Smooth muscle cell (in vitro differentiated cells): ENCODE data around the gene BICD1. TPM values are rescaled to one million over a fixed set of nuclear protein-coding genes. Genes with fewer than 3 reads are reported as not detected.

Experiments
- DNase-seq: peaks from one replicate; lab custom pipeline; 2025; ENCODE audit not compliant: unreplicated experiment; lab: John Stamatoyannopoulos, UW
- H2AFZ ChIP-seq: fragments of 200-600 bp; sonication (generic); 2 replicates; pipeline ENCODE4 v1.6.0; 2016; ENCODE audit warnings: antibody characterized with exemption, low read depth, mild to moderate bottlenecking
- H3F3A ChIP-seq: fragments of 200-600 bp; sonication (generic); 2 replicates; pipeline ENCODE4 v1.6.0; 2017; ENCODE audit warnings: antibody characterized with exemption, low read depth
- H3K27ac ChIP-seq: fragments of 200-600 bp; sonication (generic); 2 replicates; pipeline ENCODE4 v1.5.1; 2016; ENCODE audit warnings: low read depth, mild to moderate bottlenecking
- H3K27me3 ChIP-seq: fragments of 200-600 bp; sonication (generic); 2 replicates; pipeline ENCODE4 v1.6.1; 2016; ENCODE audit warnings: low read depth, mild to moderate bottlenecking
- H3K36me3 ChIP-seq: fragments of 200-600 bp; sonication (generic); 2 replicates; pipeline ENCODE4 v1.5.1; 2016; ENCODE audit warnings: low read depth
- H3K4me1 ChIP-seq: fragments of 200-600 bp; sonication (generic); 2 replicates; pipeline ENCODE4 v1.5.1; 2016; ENCODE audit warnings: low read depth
- H3K4me2 ChIP-seq: fragments of 200-600 bp; sonication (generic); 2 replicates; pipeline ENCODE4 v1.6.0; 2016; ENCODE audit warnings: mild to moderate bottlenecking
- H3K4me3 ChIP-seq: fragments of 200-600 bp; sonication (generic); 2 replicates; pipeline ENCODE4 v1.5.1; 2016; ENCODE audit warnings: mild to moderate bottlenecking
- H3K79me2 ChIP-seq: fragments of 200-600 bp; sonication (generic); 2 replicates; pipeline ENCODE4 v1.6.0; 2016; ENCODE audit warnings: low read depth, mild to moderate bottlenecking
- H3K9ac ChIP-seq: fragments of 200-600 bp; sonication (generic); 2 replicates; pipeline ENCODE4 v1.6.0; 2016; ENCODE audit warnings: low read depth
- H3K9me3 ChIP-seq: fragments of 200-600 bp; sonication (generic); replicated peaks from 2 replicates; pipeline ENCODE4 v1.5.1; 2016; ENCODE audit warnings: low read depth
- H4K20me1 ChIP-seq: fragments of 200-600 bp; sonication (generic); 2 replicates; pipeline ENCODE4 v1.6.0; 2016; ENCODE audit warnings: low read depth
- WGBS: methylation state at CpG from one replicate; pipeline ENCODE4 v1.1.7; 2016; ENCODE audit warnings: low lambda C conversion rate; 5-methylcytosine and 5-hydroxymethylcytosine counted together
- polyA plus RNA-seq: library from polyadenylated mRNA; unstranded; fragments of >200 nt; fragmentation: Nextera tagmentation; extraction: Ambion mirVana; gene quantifications from 2 replicates; pipeline ENCODE4 v1.2.1, GENCODE V29; 2016
- total RNA-seq: library from RNA; depleted of rRNA; stranded (reverse); fragments of >200 nt; gene quantifications from 2 replicates; pipeline ENCODE4 v1.2.3, GENCODE V29; 2014
- TF ChIP-seq, protein P1 (sequence below): fragments of 200-600 bp; sonication (generic); IDR thresholded peaks from 2 replicates; pipeline ENCODE4 v1.5.1; 2017; ENCODE audit warnings: borderline replicate concordance, mild to moderate bottlenecking, antibody characterized with exemption; ENCODE audit not compliant: insufficient read depth, poor library complexity, severe bottlenecking

BICD1 gene
- total and polyA plus RNA-seq, 2 experiments from 2014 or later: 6.5 to 11.5 TPM

GRCh38 chr12:32292151-32292550 is 185.5 kb downstream of the BICD1 start:
- no peak overlapping the region for H2AFZ ChIP-seq
- no peak overlapping the region for H3K4me3 ChIP-seq
- H3K4me2 ChIP-seq: no peak overlapping the region
- H3F3A ChIP-seq: no peaks in the 10 kb centered on the region
- H3K9ac ChIP-seq: no peak overlapping the region
- WGBS: 95% methylated on average over 4 of the region's 4 CpGs
- H3K4me1 ChIP-seq: peaks cover 6% of the 10 kb centered on the region
- no peaks in the 10 kb centered on the region for H4K20me1 ChIP-seq
- TF ChIP-seq, protein P1, sequence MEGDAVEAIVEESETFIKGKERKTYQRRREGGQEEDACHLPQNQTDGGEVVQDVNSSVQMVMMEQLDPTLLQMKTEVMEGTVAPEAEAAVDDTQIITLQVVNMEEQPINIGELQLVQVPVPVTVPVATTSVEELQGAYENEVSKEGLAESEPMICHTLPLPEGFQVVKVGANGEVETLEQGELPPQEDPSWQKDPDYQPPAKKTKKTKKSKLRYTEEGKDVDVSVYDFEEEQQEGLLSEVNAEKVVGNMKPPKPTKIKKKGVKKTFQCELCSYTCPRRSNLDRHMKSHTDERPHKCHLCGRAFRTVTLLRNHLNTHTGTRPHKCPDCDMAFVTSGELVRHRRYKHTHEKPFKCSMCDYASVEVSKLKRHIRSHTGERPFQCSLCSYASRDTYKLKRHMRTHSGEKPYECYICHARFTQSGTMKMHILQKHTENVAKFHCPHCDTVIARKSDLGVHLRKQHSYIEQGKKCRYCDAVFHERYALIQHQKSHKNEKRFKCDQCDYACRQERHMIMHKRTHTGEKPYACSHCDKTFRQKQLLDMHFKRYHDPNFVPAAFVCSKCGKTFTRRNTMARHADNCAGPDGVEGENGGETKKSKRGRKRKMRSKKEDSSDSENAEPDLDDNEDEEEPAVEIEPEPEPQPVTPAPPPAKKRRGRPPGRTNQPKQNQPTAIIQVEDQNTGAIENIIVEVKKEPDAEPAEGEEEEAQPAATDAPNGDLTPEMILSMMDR: no peak
- no peaks in the 10 kb centered on the region for H3K79me2 ChIP-seq
- no peaks in the 10 kb centered on the region for H3K9me3 ChIP-seq
- H3K27ac ChIP-seq: no peak overlapping the region
- no peaks in the 10 kb centered on the region for H3K36me3 ChIP-seq
- DNase-seq: no peak
- H3K27me3 ChIP-seq: no peaks in the 10 kb centered on the region

- Histone ChIP-seq H3K79me2 (no peaks in the 10 kb centered on the region), H3K27ac (no peak overlapping the region), H3K36me3 (no peaks in the 10 kb centered on the region), H3F3A (no peaks in the 10 kb centered on the region), H3K4me1 (peaks cover 6% of the 10 kb centered on the region), H3K27me3 (no peaks in the 10 kb centered on the region), H3K9ac (no peak overlapping the region), H3K4me3 (no peak overlapping the region), H2AFZ (no peak overlapping the region), H3K4me2 (no peak overlapping the region), H4K20me1 (no peaks in the 10 kb centered on the region), H3K9me3 (no peaks in the 10 kb centered on the region)
- TF ChIP-seq, protein P1: no peak
- 93% methylated on average over 6 of the region's 6 CpGs for WGBS
- DNase-seq: no peak
Observed at GRCh38 chr12:32293808-32294419, 187.3 kb downstream of the BICD1 start.

DNA sequence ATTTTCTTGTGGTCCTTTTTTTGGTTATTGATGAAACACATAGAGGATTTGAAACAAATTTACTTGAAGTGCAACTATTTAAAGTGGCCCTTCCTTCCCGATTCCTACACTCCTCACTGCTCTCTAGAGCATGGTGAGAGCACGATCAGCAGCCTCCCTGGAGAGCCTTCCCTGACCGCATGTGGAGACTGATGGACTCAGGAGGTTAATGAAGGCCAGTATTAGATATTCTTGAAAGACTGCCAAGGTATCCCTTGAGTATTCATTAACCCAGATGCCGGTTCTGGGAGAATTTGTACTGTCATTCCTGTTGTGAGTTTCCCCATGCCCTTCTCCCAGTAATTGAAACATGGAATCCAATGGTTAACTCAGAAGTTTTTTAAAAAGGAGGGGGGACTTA is 189.9 kb downstream of the BICD1 start:
- 73% methylated on average over 4 of the region's 4 CpGs for WGBS
- no peak for DNase-seq
- Histone ChIP-seq H3F3A (no peaks in the 10 kb centered on the region), H3K4me3 (no peak overlapping the region), H3K27ac (no peak overlapping the region), H3K36me3 (no peaks in the 10 kb centered on the region), H3K4me1 (no peaks in the 10 kb centered on the region), H3K9me3 (no peaks in the 10 kb centered on the region), H3K4me2 (no peak overlapping the region), H4K20me1 (no peaks in the 10 kb centered on the region), H3K27me3 (no peaks in the 10 kb centered on the region), H2AFZ (no peak overlapping the region), H3K79me2 (no peaks in the 10 kb centered on the region), H3K9ac (no peak overlapping the region)
- TF ChIP-seq, protein P1: no peak

DNA sequence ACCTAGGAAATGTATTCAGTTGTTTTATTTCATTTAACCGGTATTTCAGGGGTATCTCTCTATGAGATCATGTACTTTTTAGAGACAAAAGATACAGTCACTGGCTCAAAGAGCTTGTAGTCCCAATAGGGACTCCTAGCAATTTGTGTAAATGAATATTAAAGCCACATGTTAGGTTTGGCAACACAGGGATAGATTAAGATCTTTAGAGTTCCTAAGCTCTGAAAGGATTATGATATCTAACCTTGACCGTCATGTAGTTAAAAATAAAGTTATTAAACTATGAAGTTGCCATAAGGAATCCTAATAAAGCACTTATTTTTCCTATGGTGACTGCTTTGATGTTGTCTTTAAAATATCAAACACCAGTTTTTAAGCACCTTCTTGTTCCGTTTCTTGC is 192.3 kb downstream of the BICD1 start:
- Histone ChIP-seq H2AFZ (no peak overlapping the region), H4K20me1 (no peaks in the 10 kb centered on the region), H3K79me2 (no peaks in the 10 kb centered on the region), H3K9me3 (no peaks in the 10 kb centered on the region), H3F3A (no peaks in the 10 kb centered on the region), H3K9ac (no peak overlapping the region), H3K27ac (no peak overlapping the region), H3K4me1 (no peaks in the 10 kb centered on the region), H3K36me3 (no peaks in the 10 kb centered on the region), H3K4me3 (no peak overlapping the region), H3K27me3 (no peaks in the 10 kb centered on the region), H3K4me2 (no peak overlapping the region)
- 75% methylated on average over 3 of the region's 3 CpGs for WGBS
- TF ChIP-seq, protein P1: no peak
- DNase-seq: no peak
